H1 (cell line): Measurements from ENCODE around the gene C17orf50. TPM values are rescaled to one million over a fixed set of nuclear protein-coding genes. Genes with fewer than 3 reads are reported as not detected.

Experiments
- ATF2 ChIP-seq: IDR thresholded peaks from 2 replicates; pipeline ENCODE4 v1.6.1; 2012; ENCODE audit warnings: low read length, inconsistent platforms
- NANOG ChIP-seq: IDR thresholded peaks from 2 replicates; pipeline ENCODE4 v1.6.1; 2011; ENCODE audit warnings: low read length, low read depth, mild to moderate bottlenecking, inconsistent platforms; ENCODE audit not compliant: insufficient read depth, poor library complexity, severe bottlenecking
- polyA plus RNA-seq, 7 experiments: library from polyadenylated mRNA; depleted of rRNA in 3 of 7; stranded (reverse) in 5 of 7; unstranded in 2 of 7; fragments of >200 nt in 5 of 7; fragments of 200-250 nt in 2 of 7; gene quantifications; 1 replicate in 5 of 7; 2 replicates in 1 of 7; 4 replicates in 1 of 7; pipeline versions ENCODE4 v1.2.1 to v1.2.3, GENCODE V29; 2011 to 2013; ENCODE audit warnings: missing spikeins in 2 of 7, mixed read lengths in 2 of 7
- total RNA-seq: library from RNA; stranded (reverse); fragmentation: NEBNext Ultra II Directional; extraction: Animal tissue kit (Norgen Biotek cat#: 25700); gene quantifications from 2 replicates; pipeline ENCODE4 v1.2.1, GENCODE V29; 2021

The C17orf50 gene
- total and polyA plus RNA-seq, 2 of the 8 experiments (the other 6 are each of a cell fraction or from before 2014, with no cell fraction given) = 0.12 TPM; not detected in 1

GRCh38 chr17:35778641-35779196 lies 18.0 kb downstream of the C17orf50 start (continued):
- TF ChIP-seq NANOG = no peak
- no peak for TF ChIP-seq ATF2
